ENCODE measurements around the gene RNASE4.

RNASE4 gene

DNA sequence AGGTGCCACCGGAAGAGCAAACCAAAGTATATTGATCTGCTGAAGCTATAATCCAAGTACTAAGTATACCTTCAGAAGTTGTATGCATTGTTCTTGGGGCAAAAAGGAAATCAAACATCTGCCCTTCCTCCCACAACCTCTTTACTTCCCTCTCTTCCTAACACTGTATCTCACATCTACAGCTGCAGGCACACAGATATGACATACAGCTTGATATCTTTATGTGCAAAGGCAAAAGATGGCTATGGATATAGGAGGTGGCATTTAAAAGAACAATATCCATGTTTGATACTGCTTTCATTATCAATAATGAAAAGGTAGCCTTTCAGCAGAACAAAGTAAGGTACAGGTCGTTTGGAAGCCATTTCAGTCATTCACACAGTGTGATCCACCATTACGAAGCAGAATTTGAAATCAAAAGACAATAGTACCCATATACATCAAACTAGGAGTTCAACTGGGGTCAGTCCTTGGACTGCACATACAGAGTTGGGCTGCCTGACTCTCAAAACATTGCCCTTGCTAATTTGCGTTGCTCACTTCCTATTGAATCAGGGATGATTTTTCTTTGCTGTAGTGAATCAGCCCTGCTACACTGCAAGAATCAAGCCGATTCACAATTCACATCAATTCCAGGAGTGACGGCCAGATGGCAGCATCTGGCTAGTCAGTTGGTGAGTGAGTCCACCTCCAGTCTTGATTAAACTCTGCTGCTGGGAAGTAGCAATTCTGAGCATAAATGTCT lies 13.1 kb downstream of the RNASE4 start:
- Histone ChIP-seq H3K36me3 (ENCODE audit: insufficient read depth, low read length) (no peaks in the 10 kb centered on the region), H3K9me2 (replicated peaks; ENCODE audit: low read depth, low read length) (no peaks in the 10 kb centered on the region), H3K4me2 (ENCODE audit: low read depth, low read length, poor library complexity, severe bottlenecking) (peak overlapping the region; percentile 29), H3K79me2 (ENCODE audit: insufficient read depth, low read length) (no peaks in the 10 kb centered on the region), H3K27me3 (ENCODE audit: insufficient read depth, low read length, poor library complexity, severe bottlenecking) (no peaks in the 10 kb centered on the region), H3K4me1 (ENCODE audit: insufficient read depth, low read length, poor library complexity, severe bottlenecking) (peaks cover 4% of the 10 kb centered on the region), H4K20me1 (ENCODE audit: insufficient read depth, low read length, poor library complexity, severe bottlenecking) (no peaks in the 10 kb centered on the region), H3F3A (ENCODE audit: low read depth) (no peaks in the 10 kb centered on the region), H2AFZ (ENCODE audit: low read length) (peak overlapping the region; percentile 83), H3K9ac (ENCODE audit: low read depth, low read length, poor library complexity, severe bottlenecking) (no peak overlapping the region), H3K4me3 (ENCODE audit: low read length, poor library complexity, severe bottlenecking) (no peak overlapping the region), H3K9me3 (ENCODE audit: insufficient read depth, low read depth, low read length) (no peaks in the 10 kb centered on the region)
- TF ChIP-seq EZH2phosphoT487 (IDR thresholded peaks at IDR 0.05; ENCODE audit: borderline replicate concordance): no peak
- TF ChIP-seq, protein P1, sequence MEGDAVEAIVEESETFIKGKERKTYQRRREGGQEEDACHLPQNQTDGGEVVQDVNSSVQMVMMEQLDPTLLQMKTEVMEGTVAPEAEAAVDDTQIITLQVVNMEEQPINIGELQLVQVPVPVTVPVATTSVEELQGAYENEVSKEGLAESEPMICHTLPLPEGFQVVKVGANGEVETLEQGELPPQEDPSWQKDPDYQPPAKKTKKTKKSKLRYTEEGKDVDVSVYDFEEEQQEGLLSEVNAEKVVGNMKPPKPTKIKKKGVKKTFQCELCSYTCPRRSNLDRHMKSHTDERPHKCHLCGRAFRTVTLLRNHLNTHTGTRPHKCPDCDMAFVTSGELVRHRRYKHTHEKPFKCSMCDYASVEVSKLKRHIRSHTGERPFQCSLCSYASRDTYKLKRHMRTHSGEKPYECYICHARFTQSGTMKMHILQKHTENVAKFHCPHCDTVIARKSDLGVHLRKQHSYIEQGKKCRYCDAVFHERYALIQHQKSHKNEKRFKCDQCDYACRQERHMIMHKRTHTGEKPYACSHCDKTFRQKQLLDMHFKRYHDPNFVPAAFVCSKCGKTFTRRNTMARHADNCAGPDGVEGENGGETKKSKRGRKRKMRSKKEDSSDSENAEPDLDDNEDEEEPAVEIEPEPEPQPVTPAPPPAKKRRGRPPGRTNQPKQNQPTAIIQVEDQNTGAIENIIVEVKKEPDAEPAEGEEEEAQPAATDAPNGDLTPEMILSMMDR (conservative IDR thresholded peaks at IDR 0.05; ENCODE audit: low read length): peak; percentile 90

DNA sequence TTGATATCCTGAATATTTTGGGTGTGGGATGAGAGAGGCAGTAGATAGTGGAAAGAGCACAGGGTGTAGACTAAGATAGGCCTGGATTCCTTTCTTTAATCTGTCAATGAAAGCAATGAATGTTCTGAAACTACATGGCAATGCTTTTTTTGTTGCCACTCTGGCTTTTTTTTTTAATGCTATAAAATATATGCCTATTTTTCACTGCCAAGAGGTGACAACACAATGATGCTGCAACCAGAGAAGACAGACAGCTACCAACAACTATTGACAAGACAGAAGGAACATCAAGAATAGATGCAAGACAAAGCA lies 13.6 kb downstream of the RNASE4 start:
- Histone ChIP-seq H3K4me1 (ENCODE audit: insufficient read depth, low read length, poor library complexity, severe bottlenecking) (peaks cover 4% of the 10 kb centered on the region), H3K79me2 (ENCODE audit: insufficient read depth, low read length) (no peaks in the 10 kb centered on the region), H3F3A (ENCODE audit: low read depth) (no peaks in the 10 kb centered on the region), H3K4me2 (ENCODE audit: low read depth, low read length, poor library complexity, severe bottlenecking) (no peak overlapping the region), H3K4me3 (ENCODE audit: low read length, poor library complexity, severe bottlenecking) (no peak overlapping the region), H2AFZ (ENCODE audit: low read length) (no peak overlapping the region), H3K9ac (ENCODE audit: low read depth, low read length, poor library complexity, severe bottlenecking) (no peak overlapping the region), H3K9me3 (ENCODE audit: insufficient read depth, low read depth, low read length) (no peaks in the 10 kb centered on the region), H3K27me3 (ENCODE audit: insufficient read depth, low read length, poor library complexity, severe bottlenecking) (no peaks in the 10 kb centered on the region), H3K9me2 (replicated peaks; ENCODE audit: low read depth, low read length) (no peaks in the 10 kb centered on the region), H3K36me3 (ENCODE audit: insufficient read depth, low read length) (no peaks in the 10 kb centered on the region), H4K20me1 (ENCODE audit: insufficient read depth, low read length, poor library complexity, severe bottlenecking) (no peaks in the 10 kb centered on the region)
- TF ChIP-seq EZH2phosphoT487 (IDR thresholded peaks at IDR 0.05; ENCODE audit: borderline replicate concordance): no peak
- TF ChIP-seq, protein P1 (conservative IDR thresholded peaks at IDR 0.05; ENCODE audit: low read length): no peak; the same call in 1 of the 2 replicates

GRCh38 chr14:20698934-20699333 lies 14.6 kb downstream of the RNASE4 start:
- Histone ChIP-seq H3K9ac (ENCODE audit: low read depth, low read length, poor library complexity, severe bottlenecking) (no peak overlapping the region), H2AFZ (ENCODE audit: low read length) (no peak overlapping the region), H3F3A (ENCODE audit: low read depth) (no peaks in the 10 kb centered on the region), H3K9me2 (replicated peaks; ENCODE audit: low read depth, low read length) (no peaks in the 10 kb centered on the region), H3K9me3 (ENCODE audit: insufficient read depth, low read depth, low read length) (no peaks in the 10 kb centered on the region), H3K27me3 (ENCODE audit: insufficient read depth, low read length, poor library complexity, severe bottlenecking) (no peaks in the 10 kb centered on the region), H3K79me2 (ENCODE audit: insufficient read depth, low read length) (no peaks in the 10 kb centered on the region), H4K20me1 (ENCODE audit: insufficient read depth, low read length, poor library complexity, severe bottlenecking) (no peaks in the 10 kb centered on the region), H3K36me3 (ENCODE audit: insufficient read depth, low read length) (no peaks in the 10 kb centered on the region), H3K4me3 (ENCODE audit: low read length, poor library complexity, severe bottlenecking) (no peak overlapping the region), H3K4me2 (ENCODE audit: low read depth, low read length, poor library complexity, severe bottlenecking) (no peak overlapping the region), H3K4me1 (ENCODE audit: insufficient read depth, low read length, poor library complexity, severe bottlenecking) (peaks cover 4% of the 10 kb centered on the region)
- no peak for TF ChIP-seq EZH2phosphoT487 (IDR thresholded peaks at IDR 0.05; ENCODE audit: borderline replicate concordance)
- TF ChIP-seq, protein P1 (conservative IDR thresholded peaks at IDR 0.05; ENCODE audit: low read length): no peak
